Measurements from ENCODE around the gene ABHD16A.

ABHD16A gene

DNA sequence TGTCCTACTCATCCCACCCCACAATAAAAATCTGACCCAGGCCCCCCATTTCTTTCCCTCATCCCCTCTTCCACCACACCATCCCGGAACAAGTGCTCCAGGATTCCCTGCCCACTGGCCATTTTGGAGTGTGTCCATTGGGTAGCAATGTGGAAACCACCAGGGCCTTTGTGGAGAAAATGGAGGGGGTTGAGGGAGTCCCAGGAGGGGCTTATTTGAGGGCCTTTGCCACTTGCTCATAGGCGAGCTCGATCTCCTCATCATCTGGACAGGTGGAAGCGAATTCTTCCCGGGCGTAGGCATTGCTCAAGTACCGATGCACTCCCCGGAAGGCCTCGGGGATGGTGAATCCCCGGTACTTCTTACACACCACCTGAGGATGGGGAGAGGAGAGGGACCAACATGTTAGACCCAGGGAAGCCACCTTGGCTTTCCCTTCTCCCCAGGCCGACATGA is 27.5 kb upstream of the ABHD16A start:
- DNase-seq (ENCODE audit: low spot score): no peak

DNA sequence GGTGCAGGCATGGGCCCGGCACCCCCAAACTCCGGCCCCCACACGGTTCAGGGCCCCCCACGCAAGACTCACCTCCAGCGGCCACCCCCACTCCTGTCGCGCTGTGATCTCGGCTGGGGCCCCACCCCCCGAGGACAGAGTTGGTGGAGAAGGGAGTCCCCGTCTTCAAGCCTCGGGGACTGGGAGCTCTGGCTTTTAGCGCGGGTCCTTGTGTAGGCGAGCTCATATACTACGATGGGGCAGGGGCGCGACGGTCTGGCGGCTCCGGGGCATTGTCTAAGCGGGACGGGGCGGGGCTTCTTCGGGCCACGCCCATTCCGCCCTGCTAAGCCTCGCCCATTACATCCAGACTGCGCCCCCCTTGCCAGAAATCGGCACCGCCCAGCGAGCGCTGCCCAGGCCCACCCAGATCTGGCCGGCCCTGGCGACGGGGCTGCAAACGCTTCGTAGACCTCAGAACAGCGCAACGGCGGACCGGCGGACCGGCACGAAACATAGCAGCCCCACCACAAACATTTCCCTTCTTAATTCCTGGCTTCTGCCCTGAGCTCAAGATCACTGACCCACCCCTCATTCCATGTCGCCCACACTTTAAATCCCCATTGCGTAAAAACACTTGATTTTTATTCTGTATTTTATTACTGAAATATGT is 27.0 kb upstream of the ABHD16A start:
- DNase-seq (ENCODE audit: low spot score): peak; percentile 89

DNA sequence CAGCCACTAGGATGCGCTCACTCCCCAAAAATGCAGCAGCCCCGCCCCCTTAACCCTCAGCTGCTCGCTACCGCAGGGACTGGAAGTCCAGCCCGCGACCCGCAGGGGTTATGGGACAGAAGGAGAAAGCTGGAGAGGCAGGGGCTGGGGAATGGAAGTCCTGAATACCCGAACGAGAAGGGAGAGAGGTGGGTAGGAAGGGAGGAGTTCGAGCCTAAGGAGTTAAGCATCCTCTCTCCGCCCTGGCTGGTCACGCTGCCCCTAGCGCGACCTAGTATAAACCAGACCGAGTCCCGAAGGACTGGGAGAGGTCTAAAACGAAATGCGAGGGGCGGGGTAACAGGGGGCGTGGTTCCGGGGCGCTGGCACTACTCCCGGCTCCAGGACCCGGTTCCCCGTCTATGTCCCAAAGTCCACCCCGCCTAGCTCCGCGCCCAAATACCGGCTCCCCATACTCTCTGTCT is 26.4 kb upstream of the ABHD16A start:
- peak; percentile 84 for DNase-seq (ENCODE audit: low spot score)

DNA sequence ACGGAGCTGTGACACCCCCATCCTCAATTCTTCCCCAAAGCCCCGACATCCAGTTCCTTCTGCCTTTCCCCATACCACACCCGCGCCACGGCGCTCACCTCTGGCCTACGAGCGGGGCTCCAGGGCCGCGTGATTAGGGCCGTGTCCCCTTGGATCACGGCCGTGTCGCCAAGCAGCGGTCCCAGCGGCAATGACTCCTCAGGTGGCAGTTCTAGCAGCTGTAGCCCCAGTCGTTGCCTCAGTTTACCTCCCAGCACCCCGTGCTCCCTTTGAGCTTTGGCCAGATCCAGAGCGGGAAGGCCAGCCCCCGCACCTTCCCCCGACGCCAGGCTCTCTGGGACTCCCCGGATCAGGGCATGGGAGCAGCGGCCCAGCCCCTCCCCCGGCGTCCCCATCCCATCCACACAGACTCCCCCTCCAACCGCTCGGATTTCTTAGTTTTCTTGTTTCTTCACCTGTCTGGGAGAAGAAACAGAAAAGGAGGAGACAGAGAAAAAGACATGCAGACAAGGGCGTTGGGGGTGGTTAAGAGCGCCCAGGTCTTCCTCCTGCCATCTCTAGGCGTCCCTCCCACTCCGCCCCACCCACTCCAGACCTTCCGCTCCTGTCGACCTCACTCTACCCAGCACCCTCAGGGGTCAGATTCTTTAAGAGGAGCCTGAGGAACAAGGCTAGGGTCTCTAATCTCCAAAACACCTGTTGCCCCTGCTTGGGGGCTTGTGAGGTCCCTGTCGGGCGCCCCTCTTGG is 25.8 kb upstream of the ABHD16A start, which contains the start of gene DDAH2:
Gene DDAH2, minus strand, starts transcription at position 533 of the 748 bp plus-strand sequence. Its CDS starts 138 bp downstream, at position 395.
- no peak for DNase-seq (ENCODE audit: low spot score)

DNA sequence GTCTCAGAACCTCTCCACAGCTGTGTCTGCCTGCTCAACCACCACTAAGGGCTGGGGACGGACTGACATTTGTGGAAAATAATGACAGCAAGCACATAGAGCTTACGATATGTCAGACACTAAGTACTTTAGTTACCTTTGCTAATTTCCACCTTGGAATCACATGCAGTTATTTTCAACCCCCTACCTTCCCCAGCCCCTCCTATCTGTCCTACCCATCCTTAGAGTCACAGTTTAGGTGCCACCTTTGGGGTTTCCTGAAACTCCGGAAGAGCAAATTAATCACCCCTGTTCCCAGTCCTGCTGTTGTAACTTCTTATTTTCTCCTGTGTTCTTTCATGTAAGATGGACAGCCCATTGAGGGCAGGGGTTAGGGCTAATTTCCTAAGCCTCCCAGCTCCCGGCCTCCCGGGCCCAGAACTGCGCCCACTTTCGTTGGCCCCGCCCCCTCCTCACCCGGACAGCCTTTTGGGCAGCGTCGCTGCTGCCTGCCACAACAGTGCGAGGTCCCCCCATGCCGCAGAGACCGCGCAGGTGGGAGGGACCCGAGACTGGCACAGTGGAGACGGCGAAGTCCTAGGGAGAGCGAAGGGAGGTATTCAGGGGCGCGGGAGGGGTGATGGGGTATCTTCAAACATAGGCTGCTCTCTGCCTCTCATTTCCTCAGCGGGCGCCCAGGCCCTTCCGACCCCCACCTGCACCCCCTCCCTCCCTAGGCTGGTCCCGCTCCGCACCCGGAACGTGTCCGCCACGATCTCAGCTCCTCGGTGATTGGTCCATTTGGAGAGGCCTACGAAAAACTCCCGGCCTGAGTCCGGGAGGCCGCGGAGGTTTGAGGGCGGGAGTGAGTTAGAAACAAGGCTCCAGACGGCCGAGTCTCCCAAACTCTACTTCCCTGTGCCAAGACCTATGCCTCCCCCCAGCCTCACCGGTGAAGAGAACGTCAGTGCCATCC is 24.9 kb upstream of the ABHD16A start:
- DNase-seq (ENCODE audit: low spot score): no peak

DNA sequence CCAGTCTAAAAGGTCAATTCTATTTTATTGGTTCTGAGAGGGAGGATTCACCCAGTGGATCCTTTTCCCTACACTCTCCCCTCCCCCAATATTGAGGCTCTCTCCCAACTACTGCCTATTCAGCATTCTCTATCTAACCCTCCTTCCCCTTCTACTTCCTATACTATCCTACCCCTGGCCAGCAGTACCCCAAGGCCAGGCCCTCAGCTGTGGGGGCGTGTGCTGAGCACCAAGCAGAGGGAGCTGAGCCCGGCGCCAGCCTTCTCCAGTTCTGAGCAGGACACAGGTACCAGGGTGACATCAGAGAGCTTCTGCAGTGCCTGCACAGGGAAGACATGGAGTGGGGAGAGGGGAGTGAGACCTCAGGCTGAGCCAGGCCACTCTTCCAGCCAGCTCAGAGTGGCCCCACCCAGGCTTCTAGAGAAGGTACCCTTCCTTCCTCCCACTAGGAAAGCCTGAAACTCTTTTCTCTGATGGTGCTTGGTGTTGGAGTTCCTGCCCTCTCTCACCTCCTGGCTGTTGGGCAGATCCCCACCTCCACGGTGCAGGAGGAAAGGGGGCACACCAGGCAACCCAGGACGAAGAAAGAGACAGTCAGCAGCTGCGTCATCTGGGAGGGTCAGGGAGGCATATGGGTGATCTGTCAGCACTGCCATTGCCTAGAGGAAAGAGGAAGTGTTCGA is 24.1 kb upstream of the ABHD16A start:
- DNase-seq (ENCODE audit: low spot score): peak; percentile 64

DNA sequence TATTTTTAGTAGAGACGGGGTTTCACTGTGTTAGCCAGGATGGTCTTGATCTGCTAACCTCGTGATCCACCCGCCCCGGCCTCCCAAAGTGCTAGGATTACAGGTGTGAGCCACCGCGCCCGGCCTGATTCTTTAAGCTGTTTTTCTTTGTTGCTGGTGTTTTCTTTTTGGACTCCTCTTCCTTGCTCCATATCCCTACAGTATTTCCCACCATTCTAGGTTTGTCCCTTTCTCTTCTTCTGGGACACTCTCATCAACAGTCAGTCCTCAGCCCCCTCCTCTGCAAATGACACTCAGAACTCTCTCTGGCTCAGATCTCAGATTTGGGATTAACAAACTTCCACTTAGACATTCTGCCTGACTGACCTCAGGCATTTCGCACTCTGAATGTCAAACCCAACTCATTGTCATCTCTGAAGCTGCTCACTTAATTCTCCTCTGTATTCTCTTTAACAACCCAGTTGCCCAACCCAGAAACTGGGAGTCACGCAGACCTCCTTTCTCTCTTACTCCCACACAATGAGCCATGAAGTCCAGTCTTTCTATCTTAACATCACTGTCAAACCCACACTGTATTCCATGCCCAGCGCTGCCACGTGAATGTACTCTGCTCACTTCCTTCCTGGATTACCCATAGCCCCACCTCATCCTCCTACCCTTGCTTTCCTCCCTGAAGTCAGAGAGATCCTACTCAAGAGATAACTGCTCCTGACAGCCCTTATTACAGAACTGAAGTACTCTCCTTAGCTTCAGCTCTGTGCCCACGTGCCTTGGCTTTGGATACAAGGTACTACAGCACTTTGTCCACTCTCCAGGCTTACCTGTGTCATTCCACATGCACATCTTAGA is 22.6 kb upstream of the ABHD16A start:
- no peak for DNase-seq (ENCODE audit: low spot score)

DNA sequence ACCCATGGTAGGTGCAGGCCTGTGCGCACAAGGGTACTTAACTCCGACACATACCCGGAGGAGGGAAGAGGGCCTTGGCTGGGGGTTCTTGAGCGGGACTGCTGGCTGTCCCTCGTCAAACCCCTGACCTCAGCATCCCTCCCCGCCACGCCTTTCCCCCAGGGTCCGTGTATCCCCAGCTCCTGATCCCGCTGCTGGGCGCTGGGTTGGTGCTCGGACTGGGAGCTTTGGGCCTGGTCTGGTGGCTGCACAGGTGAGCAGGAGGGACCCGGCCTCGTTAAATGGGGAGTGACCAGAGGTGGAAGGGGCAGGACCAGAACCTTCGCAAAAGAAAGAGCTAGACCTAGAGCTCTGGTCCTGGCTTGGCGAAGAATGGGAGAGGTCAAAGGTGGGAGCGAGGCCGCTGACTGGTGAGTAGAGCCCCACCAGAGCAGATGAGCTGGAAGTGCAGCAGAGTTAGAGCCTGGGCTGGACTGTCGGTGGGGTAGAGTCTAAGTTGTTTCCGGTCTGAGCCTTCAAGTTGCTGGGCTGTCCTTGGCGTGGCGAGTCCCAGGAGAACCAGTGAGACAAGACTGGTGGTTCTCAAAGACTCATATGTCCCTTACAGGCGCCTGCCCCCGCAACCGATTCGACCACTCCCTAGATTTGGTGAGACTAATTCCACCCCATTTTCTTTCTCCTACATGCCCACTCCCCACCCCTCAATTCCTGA is 21.0 kb upstream of the ABHD16A start:
- no peak for DNase-seq (ENCODE audit: low spot score)

DNA sequence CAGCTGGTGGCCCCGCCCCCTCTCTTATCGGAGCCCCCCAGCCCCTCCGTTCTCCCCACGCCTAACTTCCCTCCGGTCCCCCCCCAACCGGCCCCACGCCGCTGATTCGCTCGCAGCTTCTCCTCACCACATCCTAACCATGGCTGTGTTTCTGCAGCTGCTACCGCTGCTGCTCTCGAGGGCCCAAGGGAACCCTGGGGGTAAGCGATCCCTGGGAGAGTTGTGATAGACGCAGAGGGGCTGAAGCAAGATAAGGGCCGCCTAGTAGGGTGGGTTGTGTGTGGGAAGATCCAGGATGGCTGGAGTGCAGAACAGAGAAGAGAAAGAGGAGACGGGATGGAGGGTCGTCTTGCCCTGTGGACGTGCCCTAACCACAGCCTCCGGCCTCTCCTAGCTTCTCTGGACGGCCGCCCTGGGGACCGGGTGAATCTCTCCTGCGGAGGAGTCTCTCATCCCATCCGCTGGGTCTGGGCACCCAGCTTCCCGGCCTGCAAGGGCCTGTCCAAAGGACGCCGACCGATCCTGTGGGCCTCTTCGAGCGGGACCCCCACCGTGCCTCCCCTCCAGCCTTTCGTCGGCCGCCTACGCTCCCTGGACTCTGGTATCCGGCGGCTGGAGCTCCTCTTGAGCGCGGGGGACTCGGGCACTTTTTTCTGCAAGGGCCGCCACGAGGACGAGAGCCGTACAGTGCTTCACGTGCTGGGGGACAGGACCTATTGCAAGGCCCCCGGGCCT is 20.3 kb upstream of the ABHD16A start, which contains the start of gene MPIG6B:
Gene MPIG6B, plus strand, starts transcription at position 129 of the 735 bp plus-strand sequence. Its CDS starts 11 bp downstream, at position 140.
- no peak for DNase-seq (ENCODE audit: low spot score)

DNA sequence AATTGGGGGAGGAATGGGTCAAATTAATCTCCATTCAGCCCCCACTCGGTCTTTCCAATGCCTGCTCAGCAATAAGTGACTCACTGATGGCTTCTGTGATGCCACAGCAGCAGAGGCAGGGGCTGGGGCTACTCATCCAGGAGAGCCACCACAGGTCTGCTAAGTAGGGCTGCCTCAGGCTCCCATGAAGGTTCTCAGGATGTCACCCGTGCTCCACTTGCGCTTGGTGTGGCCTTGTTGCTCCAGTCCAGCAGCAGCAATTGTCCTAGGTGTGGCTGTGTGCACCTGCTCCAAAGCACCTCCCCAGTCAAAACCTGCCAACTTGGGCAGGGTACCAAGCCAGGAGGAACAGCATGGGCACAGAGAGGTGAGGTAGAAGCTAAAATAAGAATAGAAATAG is 19.0 kb upstream of the ABHD16A start:
- DNase-seq (ENCODE audit: low spot score): no peak

DNA sequence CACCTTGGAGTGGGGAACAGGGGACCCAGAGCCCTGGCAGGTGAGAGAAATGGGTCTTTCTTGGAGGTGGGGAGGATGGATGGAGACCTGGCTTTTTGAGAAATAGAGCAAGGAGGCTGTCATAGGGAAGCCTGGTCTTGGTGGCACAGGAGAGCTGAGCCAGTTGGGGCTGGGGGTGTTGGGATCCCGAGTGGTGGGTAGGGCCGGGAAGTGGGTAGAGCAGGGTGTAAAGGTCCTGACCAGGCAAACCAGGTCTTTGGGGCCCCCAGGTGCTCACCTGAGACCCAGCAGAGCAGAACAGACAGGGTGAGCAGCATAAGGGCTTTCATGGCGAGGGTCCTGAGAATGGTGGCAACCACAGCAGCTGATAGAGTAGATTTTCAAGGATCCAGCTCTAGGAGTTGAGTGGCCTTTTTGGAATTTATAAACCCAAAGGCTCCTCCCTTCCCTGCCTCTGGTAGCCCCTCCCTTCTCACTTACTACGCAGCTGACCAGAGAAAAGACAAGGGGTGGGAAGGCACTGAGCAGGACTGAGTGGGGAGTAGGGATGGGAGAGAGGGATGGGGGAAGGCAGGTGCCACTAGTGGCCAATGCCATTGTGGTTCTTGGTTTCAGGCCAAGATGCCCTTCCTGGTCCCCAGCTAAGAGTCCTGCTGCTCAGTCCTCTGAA is 18.4 kb upstream of the ABHD16A start, which contains the start of gene LY6G6C:
Gene LY6G6C, minus strand, starts transcription at position 396 of the 670 bp plus-strand sequence. Its CDS starts 67 bp downstream, at position 329.
- DNase-seq (ENCODE audit: low spot score): no peak

DNA sequence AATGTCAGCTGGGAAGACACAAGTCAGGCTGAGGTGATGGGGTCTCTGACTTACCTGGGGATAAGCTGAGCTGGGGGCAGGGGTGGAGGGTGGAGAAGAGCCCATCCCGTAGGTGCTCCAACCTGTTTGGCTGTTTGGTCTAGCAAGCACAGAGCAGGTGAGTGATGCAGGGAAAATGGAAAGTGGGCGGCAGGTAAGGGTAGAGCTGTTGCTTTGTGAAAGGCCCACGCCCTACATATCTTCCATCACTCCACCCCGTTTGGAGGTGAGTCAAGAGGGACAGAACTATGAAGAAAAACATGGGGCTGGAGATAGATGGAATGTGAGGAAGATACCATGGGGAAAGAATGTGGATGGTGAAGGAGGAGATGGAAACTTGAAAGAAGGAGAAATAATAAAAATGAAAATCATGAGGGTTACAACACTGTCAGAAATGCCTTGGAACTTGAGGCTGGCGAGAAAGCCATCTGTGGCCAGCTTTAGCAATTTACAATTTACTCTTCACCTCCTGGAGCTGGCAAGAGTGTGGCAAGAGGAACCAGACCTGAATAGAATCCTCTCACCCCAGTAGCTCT is 17.2 kb upstream of the ABHD16A start:
- DNase-seq (ENCODE audit: low spot score): no peak

DNA sequence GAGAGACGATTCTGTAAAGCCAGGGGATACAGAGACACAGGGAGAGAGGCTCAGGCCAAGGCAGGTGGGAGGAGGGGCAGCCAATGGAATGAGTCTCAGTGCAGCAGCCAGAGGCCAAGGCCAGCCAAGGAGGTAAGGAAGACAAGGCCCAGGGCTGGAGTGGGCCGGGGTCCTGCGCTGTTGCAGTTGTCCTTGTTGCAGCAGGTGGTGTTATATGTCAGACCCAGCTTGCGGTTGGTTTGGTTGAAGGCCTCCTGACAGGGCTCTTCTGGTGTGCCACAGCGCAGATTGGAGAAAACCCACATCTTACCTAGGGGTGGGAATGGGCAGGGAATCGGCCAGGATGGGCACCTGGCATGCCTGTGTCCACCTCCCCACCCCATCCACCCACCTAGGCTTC is 15.9 kb upstream of the ABHD16A start:
- no peak for DNase-seq (ENCODE audit: low spot score)

DNA sequence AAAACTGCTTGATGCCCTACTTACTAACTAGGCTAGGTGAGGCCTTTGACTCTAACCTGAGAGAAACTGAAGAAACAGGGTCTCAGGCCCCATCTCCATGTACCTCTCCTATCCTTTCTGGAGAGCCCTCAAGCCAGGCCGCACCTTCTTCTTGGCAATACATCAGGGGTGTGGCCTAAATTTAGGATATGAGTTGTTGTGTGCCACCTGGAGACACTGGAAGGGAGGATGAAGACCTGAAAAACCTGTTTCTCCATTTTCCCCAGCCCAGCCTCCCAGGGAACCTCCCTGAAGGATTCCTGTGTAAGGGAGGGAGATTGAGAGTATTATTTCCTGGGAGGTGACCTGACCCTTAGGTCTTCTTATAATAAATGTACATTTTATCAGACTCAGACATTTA is 15.1 kb upstream of the ABHD16A start:
- no peak for DNase-seq (ENCODE audit: low spot score)

DNA sequence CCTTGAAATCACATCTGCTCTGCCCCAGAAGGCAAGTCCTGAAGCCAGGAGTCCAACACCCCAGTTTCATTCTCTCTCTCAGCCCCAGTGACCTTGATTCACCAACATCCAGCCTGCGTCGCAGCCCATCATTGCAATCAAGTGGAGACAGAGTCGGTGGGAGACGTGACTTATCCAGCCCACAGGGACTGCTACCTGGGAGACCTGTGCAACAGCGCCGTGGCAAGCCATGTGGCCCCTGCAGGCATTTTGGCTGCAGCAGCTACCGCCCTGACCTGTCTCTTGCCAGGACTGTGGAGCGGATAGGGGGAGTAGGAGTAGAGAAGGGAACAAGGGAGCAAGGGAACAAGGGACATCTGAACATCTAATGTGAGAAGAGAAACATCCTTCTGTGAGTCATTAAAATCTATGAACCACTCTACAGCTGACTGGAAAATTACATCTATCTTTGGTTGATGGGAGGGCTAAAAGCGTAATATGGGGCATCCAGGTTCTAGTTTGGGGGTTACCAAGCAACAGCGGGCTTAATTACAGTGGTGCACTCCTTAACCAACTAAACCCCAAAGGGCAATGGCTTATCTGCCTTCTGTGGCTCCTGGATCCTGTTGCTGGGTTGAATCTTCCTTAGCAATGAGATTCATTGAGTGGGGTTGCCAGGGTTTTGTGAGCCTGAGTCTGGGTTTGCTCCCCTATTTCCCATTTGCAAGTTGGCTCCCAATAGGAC is 14.5 kb upstream of the ABHD16A start:
- no peak for DNase-seq (ENCODE audit: low spot score)

DNA sequence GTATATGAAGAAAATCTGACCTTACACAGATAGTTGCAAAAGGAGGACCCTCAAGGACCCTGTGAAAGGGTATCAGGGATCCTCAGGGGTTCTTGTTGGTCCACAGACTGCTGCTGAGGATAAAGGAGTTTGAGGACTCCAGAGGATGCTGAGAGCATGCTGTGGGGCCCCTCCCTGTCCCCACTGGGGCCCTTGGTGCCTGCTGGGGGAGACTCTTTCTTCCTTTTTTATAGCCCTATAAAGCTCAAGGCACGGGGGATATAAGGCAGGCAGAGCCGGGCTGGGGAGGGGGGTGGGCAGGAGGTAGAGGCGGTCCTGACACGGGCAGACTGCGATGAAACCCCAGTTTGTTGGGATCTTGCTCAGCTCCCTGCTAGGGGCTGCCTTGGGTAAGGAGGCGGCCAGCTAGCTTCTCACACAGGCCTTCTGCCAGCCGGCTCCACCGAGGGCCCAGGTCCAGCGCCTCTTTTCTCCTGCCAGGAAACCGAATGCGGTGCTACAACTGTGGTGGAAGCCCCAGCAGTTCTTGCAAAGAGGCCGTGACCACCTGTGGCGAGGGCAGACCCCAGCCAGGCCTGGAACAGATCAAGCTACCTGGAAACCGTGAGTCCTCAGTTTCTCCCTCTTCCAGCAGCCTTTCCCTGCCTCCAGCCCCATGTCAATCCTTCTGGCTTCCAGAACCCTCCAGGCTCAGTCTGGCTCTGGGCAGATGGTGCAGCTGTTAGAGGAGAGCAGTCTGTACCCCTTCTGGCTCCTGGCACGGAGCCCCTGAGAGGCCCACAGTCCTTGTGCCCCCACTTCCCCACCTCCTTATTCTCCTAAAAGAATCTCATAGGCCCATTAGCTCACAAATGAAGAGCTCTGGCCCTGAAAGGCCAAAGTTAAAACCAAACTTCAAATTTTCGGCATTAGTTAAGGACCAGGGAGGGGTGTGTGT is 12.2 kb upstream of the ABHD16A start, which contains the start of gene LY6G6D:
Gene LY6G6D, plus strand, starts transcription at position 327 of the 937 bp plus-strand sequence. Its CDS starts 8 bp downstream, at position 335.
- DNase-seq (ENCODE audit: low spot score): no peak
